Spinal cord (tissue), 10 donors: ENCODE results near the gene AKAP6. TPM values are rescaled to one million over a fixed set of nuclear protein-coding genes. Genes with fewer than 3 reads are reported as not detected.

Experiments
- DNase-seq, 6 donors: peaks; one replicate each; pipeline versions ENCODE4 v3.0.0 to v3.0.0-alpha.2; 2013 to 2015; ENCODE audit warnings: low spot score in 6 of 6, low read depth in 4 of 6
- H3K27ac ChIP-seq: one replicate; pipeline ENCODE4 v1.5.1; 2013; ENCODE audit warnings: low read depth, low read length, control low read depth
- H3K27me3 ChIP-seq: one replicate; pipeline ENCODE4 v1.6.1; 2013; ENCODE audit warnings: low read length; ENCODE audit not compliant: control insufficient read depth, insufficient read depth
- H3K36me3 ChIP-seq: one replicate; pipeline ENCODE4 v1.6.1; 2013; ENCODE audit warnings: low read length; ENCODE audit not compliant: control insufficient read depth, insufficient read depth
- H3K4me1 ChIP-seq: one replicate; pipeline ENCODE4 v1.6.1; 2013; ENCODE audit warnings: low read length; ENCODE audit not compliant: control insufficient read depth, insufficient read depth
- H3K4me3 ChIP-seq: one replicate; pipeline ENCODE4 v1.5.1; 2013; ENCODE audit warnings: low read depth, low read length, control low read depth
- H3K9me3 ChIP-seq: one replicate; pipeline ENCODE4 v1.6.1; 2013; ENCODE audit warnings: low read length; ENCODE audit not compliant: control insufficient read depth, insufficient read depth
- WGBS: methylation state at CpG from one replicate; pipeline ENCODE4 v1.1.5; 2013; ENCODE audit warnings: missing lambda C conversion rate; ENCODE audit not compliant: insufficient coverage; 5-methylcytosine and 5-hydroxymethylcytosine counted together
- polyA plus RNA-seq, 2 donors: library from polyadenylated mRNA; unstranded; fragments of 120-200 nt; gene quantifications; one replicate each; pipeline ENCODE4 v1.2.1, GENCODE V29; 2013; ENCODE audit not compliant: insufficient read length in 2 of 2
- total RNA-seq, 2 donors: library from RNA; depleted of rRNA in 1 of 2; stranded (reverse); fragments of 120-200 nt in 1 of 2; fragments of >200 nt in 1 of 2; gene quantifications; one replicate each; pipeline versions ENCODE4 v1.2.3 to v1.2.4, GENCODE V29; 2013 to 2014
- donor health status: healthy.

The AKAP6 gene
- total and polyA plus RNA-seq, 4 donors = 42.6 to 126 (median 78.7) TPM

DNA sequence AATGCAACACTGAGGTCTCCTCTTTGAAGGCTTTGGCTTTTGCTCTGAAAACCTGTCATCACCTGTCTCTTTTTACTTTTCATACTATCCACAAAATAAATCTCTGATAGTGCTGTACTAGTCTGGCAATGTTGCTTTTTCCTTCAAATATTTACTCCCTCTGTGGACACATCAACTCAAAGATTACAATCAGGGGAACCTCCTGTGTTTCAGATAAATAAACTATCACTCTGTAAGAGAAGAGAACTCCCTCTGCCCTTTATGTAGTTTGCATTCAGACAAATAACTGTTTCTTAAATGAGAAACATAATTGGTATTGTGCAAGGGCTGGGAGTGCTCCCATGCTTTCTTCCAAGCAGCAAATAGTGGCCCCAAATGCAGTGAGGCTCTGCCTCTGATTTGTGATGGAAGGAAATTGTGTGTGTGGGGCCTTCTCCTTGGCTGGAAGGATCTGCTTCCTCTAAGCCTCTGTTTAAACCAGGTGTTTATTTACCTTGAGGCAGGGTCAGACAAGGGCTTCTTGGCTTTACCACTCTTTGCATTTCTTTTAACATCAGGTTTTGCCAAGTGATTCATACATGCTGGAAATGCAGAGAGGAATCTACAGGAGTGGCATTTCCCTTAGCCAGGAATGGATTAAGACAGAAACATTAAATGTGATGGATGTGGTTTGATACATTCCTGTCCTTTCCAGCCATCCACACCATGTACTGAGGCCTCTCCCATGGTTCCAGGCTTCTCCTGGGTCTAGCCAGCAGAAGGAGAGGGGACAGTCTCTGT lies 69.0 kb downstream of the AKAP6 start:
- no peaks in the 10 kb centered on the region for H3K36me3 ChIP-seq
- no peak overlapping the region for H3K4me3 ChIP-seq
- no peaks in the 10 kb centered on the region for H3K9me3 ChIP-seq
- H3K4me1 ChIP-seq = peaks cover 10% of the 10 kb centered on the region
- no peaks in the 10 kb centered on the region for H3K27me3 ChIP-seq
- peak in 1 of 6 donors; percentile 44 for DNase-seq
- H3K27ac ChIP-seq = no peak overlapping the region

DNA sequence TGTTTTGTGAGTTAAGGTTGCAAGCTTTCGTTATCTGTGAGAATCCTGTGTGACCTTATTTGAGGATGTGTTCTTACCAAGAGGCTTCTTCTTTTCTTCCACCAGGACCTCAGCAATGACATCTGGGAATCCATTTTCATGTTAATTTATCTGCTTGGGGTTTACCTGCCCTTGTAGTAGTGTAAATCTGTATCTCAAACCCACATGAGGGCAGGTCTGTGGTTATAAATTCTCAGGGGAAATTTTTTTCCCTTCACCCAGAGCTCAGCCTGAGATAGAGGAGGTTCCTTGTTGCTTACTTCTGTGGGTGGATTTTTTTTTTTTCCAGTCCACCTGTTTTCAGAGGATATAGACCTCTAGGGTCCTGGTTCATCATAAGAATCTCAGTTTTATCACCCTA lies 70.8 kb downstream of the AKAP6 start:
- DNase-seq = no peak
- Histone ChIP-seq H3K36me3 (no peaks in the 10 kb centered on the region), H3K27ac (no peak overlapping the region), H3K9me3 (no peaks in the 10 kb centered on the region), H3K4me1 (peaks cover 10% of the 10 kb centered on the region), H3K27me3 (no peaks in the 10 kb centered on the region), H3K4me3 (no peak overlapping the region)
- no CpG with 5 or more reads among the region's 1 CpG for WGBS

DNA sequence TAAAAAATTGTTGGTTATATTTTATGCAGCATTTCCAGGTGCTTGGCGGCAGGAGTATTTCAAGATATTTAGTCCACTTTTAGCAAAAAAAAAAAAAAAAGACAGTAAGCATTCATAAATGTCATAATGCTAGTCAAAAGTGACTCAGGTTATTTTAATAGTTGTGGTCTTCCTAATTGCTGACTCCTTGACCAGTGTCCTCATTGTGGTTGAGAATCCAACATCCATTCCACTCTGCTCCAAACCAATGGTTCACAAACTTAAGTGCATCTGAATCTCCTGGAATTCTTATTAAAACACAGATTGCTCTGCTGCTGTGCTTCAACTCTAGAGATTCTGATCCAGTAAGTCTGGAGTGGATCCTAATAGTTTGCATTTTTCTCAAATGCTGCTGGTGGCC lies 71.4 kb downstream of the AKAP6 start:
- Histone ChIP-seq H3K27me3 (no peaks in the 10 kb centered on the region), H3K4me1 (peaks cover 10% of the 10 kb centered on the region), H3K4me3 (no peak overlapping the region), H3K9me3 (no peaks in the 10 kb centered on the region), H3K36me3 (no peaks in the 10 kb centered on the region), H3K27ac (no peak overlapping the region)
- no CpG with 5 or more reads among the region's 1 CpG for WGBS
- DNase-seq = no peak

- Histone ChIP-seq H3K4me1 (peaks cover 8% of the 10 kb centered on the region), H3K36me3 (no peaks in the 10 kb centered on the region), H3K9me3 (no peaks in the 10 kb centered on the region), H3K27me3 (no peaks in the 10 kb centered on the region), H3K4me3 (no peak overlapping the region), H3K27ac (no peak overlapping the region)
- DNase-seq = peak in 2 of 6 donors; percentile 62 to 75
- no CpG with 5 or more reads among the region's 3 CpGs for WGBS
Measured at GRCh38 chr14:32403021-32403420, 73.9 kb downstream of the AKAP6 start.

DNA sequence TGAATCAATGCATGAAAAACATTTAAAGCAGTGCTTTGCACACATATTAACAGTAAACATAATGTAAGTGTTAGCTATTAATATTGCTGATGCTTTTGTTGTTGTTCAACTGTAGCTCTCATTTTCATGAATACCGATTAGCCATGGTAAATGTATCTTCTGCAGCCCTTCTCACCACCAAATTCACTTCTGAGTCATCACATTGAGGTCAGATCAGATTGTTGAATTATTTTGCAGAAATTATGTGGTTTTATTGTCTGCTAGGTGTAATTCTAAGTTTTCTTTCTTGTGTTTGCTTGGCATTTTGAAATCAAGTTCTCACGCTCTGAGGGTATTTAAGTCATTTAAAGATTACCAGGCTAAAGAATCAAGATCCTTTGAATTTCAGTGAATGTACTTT lies 74.6 kb downstream of the AKAP6 start:
- no peak for DNase-seq
- Histone ChIP-seq H3K27me3 (no peaks in the 10 kb centered on the region), H3K4me3 (no peak overlapping the region), H3K9me3 (no peaks in the 10 kb centered on the region), H3K27ac (no peak overlapping the region), H3K4me1 (peaks cover 5% of the 10 kb centered on the region), H3K36me3 (no peaks in the 10 kb centered on the region)
- no CpG with 5 or more reads among the region's 2 CpGs for WGBS

GRCh38 chr14:32404784-32405573 lies 75.9 kb downstream of the AKAP6 start:
- peaks cover 3% of the 10 kb centered on the region for H3K4me1 ChIP-seq
- no peak for DNase-seq
- no peaks in the 10 kb centered on the region for H3K27me3 ChIP-seq
- H3K27ac ChIP-seq = no peak overlapping the region
- no peak overlapping the region for H3K4me3 ChIP-seq
- H3K9me3 ChIP-seq = no peaks in the 10 kb centered on the region
- no peaks in the 10 kb centered on the region for H3K36me3 ChIP-seq

GRCh38 chr14:32405856-32406255 lies 76.8 kb downstream of the AKAP6 start:
- no peak for DNase-seq
- WGBS = 88% methylated on average over 1 of the region's 2 CpGs
- H3K9me3 ChIP-seq = no peaks in the 10 kb centered on the region

DNA sequence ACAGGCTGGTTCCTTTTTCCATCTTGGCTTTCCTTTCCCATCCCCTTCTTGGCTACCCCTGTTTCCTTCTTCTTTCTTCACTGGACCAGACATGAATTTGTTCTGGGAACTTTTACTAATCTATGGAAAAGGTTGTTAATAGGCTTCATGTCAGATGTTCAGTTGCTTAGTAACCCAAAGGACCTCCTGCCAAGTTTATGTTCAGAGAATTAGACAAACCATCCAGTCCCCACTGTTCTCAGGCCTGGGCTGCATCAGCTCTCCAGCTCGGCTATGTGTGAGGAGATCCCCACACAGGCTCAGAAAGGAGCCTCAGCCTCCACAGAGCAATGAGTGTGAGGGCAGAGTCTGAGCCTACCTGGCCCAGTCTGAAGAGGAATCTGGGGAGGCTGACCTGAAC lies 78.0 kb downstream of the AKAP6 start:
- no peaks in the 10 kb centered on the region for H3K9me3 ChIP-seq
- H3K4me3 ChIP-seq = no peak overlapping the region
- H3K27ac ChIP-seq = peak overlapping the region; percentile 69
- WGBS = 33% methylated on average over 1 of the region's 1 CpG
- H3K4me1 ChIP-seq = peaks cover 3% of the 10 kb centered on the region
- no peaks in the 10 kb centered on the region for H3K36me3 ChIP-seq
- H3K27me3 ChIP-seq = no peaks in the 10 kb centered on the region
- DNase-seq = peak in 3 of 6 donors; percentile 50 to 83 (median 81)

More at GRCh38 chr14:32405856-32406255, 76.8 kb downstream of the AKAP6 start:
- Histone ChIP-seq H3K27me3 (no peaks in the 10 kb centered on the region), H3K4me3 (no peak overlapping the region), H3K27ac (no peak overlapping the region), H3K36me3 (no peaks in the 10 kb centered on the region), H3K4me1 (peaks cover 3% of the 10 kb centered on the region)

DNA sequence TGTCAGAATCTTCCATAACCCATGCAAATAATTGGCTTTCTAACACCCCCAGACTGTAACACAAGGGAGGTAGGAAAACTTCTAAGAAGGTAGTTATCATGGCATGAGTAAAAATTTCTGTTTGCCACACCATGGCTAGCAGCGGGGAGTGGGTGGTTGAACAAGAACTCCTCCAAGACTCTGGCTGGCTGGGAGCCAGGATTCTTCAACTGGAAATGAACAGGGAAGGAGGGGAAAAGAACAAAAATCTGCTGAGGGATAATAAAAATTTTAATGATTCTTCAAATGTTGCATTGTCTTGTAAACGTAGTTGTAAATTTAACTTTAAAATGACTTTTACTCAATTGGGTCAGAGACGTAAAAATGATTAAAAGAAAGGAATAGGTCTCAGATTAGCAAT lies 78.9 kb downstream of the AKAP6 start:
- WGBS = 0% methylated on average over 1 of the region's 3 CpGs
- peak in 2 of 6 donors; percentile 72 to 79 for DNase-seq
- no peak overlapping the region for H3K4me3 ChIP-seq
- H3K9me3 ChIP-seq = no peaks in the 10 kb centered on the region
- peaks cover 3% of the 10 kb centered on the region for H3K4me1 ChIP-seq
- no peaks in the 10 kb centered on the region for H3K27me3 ChIP-seq
- no peaks in the 10 kb centered on the region for H3K36me3 ChIP-seq
- H3K27ac ChIP-seq = peak overlapping the region; percentile 69

- no peaks in the 10 kb centered on the region for H3K9me3 ChIP-seq
- no peak for DNase-seq
- H3K4me1 ChIP-seq = peaks cover 6% of the 10 kb centered on the region
- no peaks in the 10 kb centered on the region for H3K27me3 ChIP-seq
- WGBS = no CpG with 5 or more reads among the region's 1 CpG
- no peak overlapping the region for H3K4me3 ChIP-seq
- no peaks in the 10 kb centered on the region for H3K36me3 ChIP-seq
- no peak overlapping the region for H3K27ac ChIP-seq
Measured at GRCh38 chr14:32412103-32412502, 83.0 kb downstream of the AKAP6 start.
